HepG2 (cell line): ENCODE results near the gene ACSS1. TPM values are rescaled to one million over a fixed set of nuclear protein-coding genes. Genes with fewer than 3 reads are reported as not detected.

ENCODE experiments used
- ARHGAP35 ChIP-seq: sonication (generic); formaldehyde crosslinking; IDR thresholded peaks from 2 replicates; pipeline ENCODE4 v1.9.0; 2022; ENCODE audit warnings: mild to moderate bottlenecking, inconsistent platforms, moderate library complexity, missing genetic modification reagents, borderline replicate concordance
- BRD4 ChIP-seq: sonication (generic); formaldehyde crosslinking; IDR thresholded peaks from 2 replicates; pipeline ENCODE4 v1.4.0; 2020; ENCODE audit warnings: missing genetic modification reagents
- CREB1 ChIP-seq, 2 experiments: fragments of 450-650 bp in 1 of 2; IDR thresholded peaks; 2 replicates each; pipeline ENCODE4 v1.6.1; 2016 to 2017; ENCODE audit warnings: control low read depth in 1 of 2, mild to moderate bottlenecking in 1 of 2, missing compliant biosample characterization in 1 of 2, missing genetic modification characterization in 1 of 2
- FUBP1 ChIP-seq: sonication (generic); formaldehyde crosslinking; IDR thresholded peaks from 2 replicates; pipeline ENCODE4 v1.5.1; 2020; ENCODE audit warnings: missing genetic modification reagents, mild to moderate bottlenecking, borderline replicate concordance
- GTF3A ChIP-seq: sonication (generic); formaldehyde crosslinking; conservative IDR thresholded peaks from 2 replicates; pipeline ENCODE4 v1.4.0; 2020; ENCODE audit warnings: mild to moderate bottlenecking, missing genetic modification reagents
- HNF1B ChIP-seq: sonication (generic); formaldehyde crosslinking; IDR thresholded peaks from 2 replicates; pipeline ENCODE4 v1.5.1; 2020; ENCODE audit warnings: mild to moderate bottlenecking, moderate library complexity, missing genetic modification reagents
- HNF4G ChIP-seq, 2 experiments: sonication (generic) in 1 of 2; formaldehyde crosslinking in 1 of 2; IDR thresholded peaks; 2 replicates each; pipeline versions ENCODE4 v1.4.0 to v1.6.1; 2011 to 2020; ENCODE audit warnings: borderline replicate concordance in 2 of 2, low read depth in 2 of 2, mild to moderate bottlenecking in 2 of 2, low read length in 1 of 2, missing genetic modification reagents in 1 of 2, moderate library complexity in 1 of 2
- NCOA2 ChIP-seq: sonication (generic); formaldehyde crosslinking; IDR thresholded peaks from 2 replicates; pipeline ENCODE4 v1.8.0; 2022; ENCODE audit warnings: inconsistent platforms
- PITX1 ChIP-seq: sonication (generic); formaldehyde crosslinking; IDR thresholded peaks from 2 replicates; pipeline ENCODE4 v1.5.1; 2020; ENCODE audit warnings: mild to moderate bottlenecking, missing genetic modification reagents
- RNF219 ChIP-seq: sonication (generic); formaldehyde crosslinking; IDR thresholded peaks from 2 replicates; pipeline ENCODE4 v1.5.0; 2020; ENCODE audit warnings: mild to moderate bottlenecking, missing genetic modification reagents
- TRIM24 ChIP-seq: sonication (generic); formaldehyde crosslinking; IDR thresholded peaks from 2 replicates; pipeline ENCODE4 v1.8.0; 2022; ENCODE audit warnings: mild to moderate bottlenecking, missing genetic modification reagents
- USF2 ChIP-seq, 2 experiments: sonication (generic) in 1 of 2; formaldehyde crosslinking in 1 of 2; IDR thresholded peaks; 2 replicates each; pipeline versions ENCODE4 v1.5.1 to v1.6.1; 2011 to 2020; ENCODE audit warnings: borderline replicate concordance in 1 of 2, low read depth in 1 of 2, low read length in 1 of 2, mild to moderate bottlenecking in 1 of 2, missing genetic modification reagents in 1 of 2, moderate library complexity in 1 of 2
- ZIK1 ChIP-seq: sonication (generic); formaldehyde crosslinking; IDR thresholded peaks from 2 replicates; pipeline ENCODE4 v1.5.0; 2020; ENCODE audit warnings: mild to moderate bottlenecking, low read depth, missing genetic modification reagents, borderline replicate concordance
- ZNF512 ChIP-seq: sonication (generic); formaldehyde crosslinking; IDR thresholded peaks from 2 replicates; pipeline ENCODE4 v1.4.0; 2020; ENCODE audit warnings: mild to moderate bottlenecking, missing genetic modification reagents
- ZNF577 ChIP-seq: sonication (generic); formaldehyde crosslinking; IDR thresholded peaks from 2 replicates; pipeline ENCODE4 v1.4.0; 2020; ENCODE audit warnings: mild to moderate bottlenecking, low read depth, missing genetic modification reagents, borderline replicate concordance
- polyA plus RNA-seq, 8 experiments: library from polyadenylated mRNA; depleted of rRNA in 3 of 8; stranded (reverse) in 7 of 8; unstranded in 1 of 8; fragments of >200 nt; fragmentation: Illumina TruSeq in 4 of 8; extraction: Trizol in 4 of 8; gene quantifications; 2 replicates each; pipeline versions ENCODE4 v1.2.1 to v1.2.3, GENCODE V29; 2011 to 2016; ENCODE audit warnings: low read depth in 4 of 8, missing spikeins in 1 of 8, mixed read lengths in 1 of 8; ENCODE audit not compliant: insufficient read depth in 1 of 8
- total RNA-seq, 5 experiments: library from RNA; depleted of rRNA; stranded (reverse); fragments of >200 nt; fragmentation: Illumina TruSeq; extraction: Trizol; gene quantifications; 2 replicates each; pipeline ENCODE4 v1.2.3, GENCODE V29; 2016; ENCODE audit warnings: low read depth in 1 of 5

Gene ACSS1
- total and polyA plus RNA-seq, 2 of the 13 experiments (the other 11 are each of a cell fraction or from before 2014, with no cell fraction given), result 15.2 to 41.6 TPM

GRCh38 chr20:25056690-25057233 lies 1.2 kb downstream of the ACSS1 start (continued):
- TF ChIP-seq CREB1 (IDR thresholded peaks at IDR 0.05) (no peak), CREB1 (CRISPR knock-in tag; IDR thresholded peaks at IDR 0.05) (no peak), ZIK1 (CRISPR knock-in tag) (no peak), BRD4 (CRISPR knock-in tag) (no peak), ZNF512 (CRISPR knock-in tag) (no peak), ARHGAP35 (CRISPR knock-in tag) (no peak), GTF3A (CRISPR knock-in tag) (no peak), NCOA2 (CRISPR knock-in tag) (no peak), PITX1 (CRISPR knock-in tag) (no peak), USF2 (IDR thresholded peaks at IDR 0.05; ENCODE audit: low read depth, low read length) (no peak), USF2 (CRISPR knock-in tag; IDR thresholded peaks at IDR 0.05; ENCODE audit: borderline replicate concordance) (no peak), TRIM24 (CRISPR knock-in tag) (no peak), HNF4G (IDR thresholded peaks at IDR 0.05; ENCODE audit: borderline replicate concordance, low read depth, low read length) (no peak), HNF4G (CRISPR knock-in tag; IDR thresholded peaks at IDR 0.05; ENCODE audit: borderline replicate concordance, low read depth) (no peak), HNF1B (0 out of 2 replicates have a peak, but pooled peaks have one; percentile 35), FUBP1 (no peak), ZNF577 (CRISPR knock-in tag) (no peak), RNF219 (no peak)
